Neural progenitor cell (in vitro differentiated cells): ENCODE data around the gene SLIT1. TPM values are rescaled to one million over a fixed set of nuclear protein-coding genes. Genes with fewer than 3 reads are reported as not detected.

Experiments used
- DNase-seq: peaks from one replicate; pipeline ENCODE4 v3.0.0-alpha.2; 2016; ENCODE audit warnings: low spot score
- H2AFZ ChIP-seq: fragments of 200-600 bp; sonication (generic); replicated peaks from 2 replicates; pipeline ENCODE4 v1.6.1; 2016; ENCODE audit warnings: antibody characterized with exemption
- H3F3A ChIP-seq: fragments of 200-600 bp; sonication (generic); 2 replicates; pipeline ENCODE4 v1.6.1; 2016; ENCODE audit warnings: antibody characterized with exemption, low read depth
- H3K27ac ChIP-seq: fragments of 200-600 bp; sonication (generic); 2 replicates; pipeline ENCODE4 v1.5.1; 2016; ENCODE audit warnings: mild to moderate bottlenecking
- H3K27me3 ChIP-seq: fragments of 200-600 bp; sonication (generic); 2 replicates; pipeline ENCODE4 v1.6.1; 2016; ENCODE audit warnings: mild to moderate bottlenecking, moderate library complexity
- H3K36me3 ChIP-seq: fragments of 200-600 bp; sonication (generic); 2 replicates; pipeline ENCODE4 v1.5.1; 2016
- H3K4me1 ChIP-seq: fragments of 200-600 bp; sonication (generic); 2 replicates; pipeline ENCODE4 v1.6.1; 2016; ENCODE audit warnings: mixed run types
- H3K4me2 ChIP-seq: fragments of 200-600 bp; sonication (generic); 2 replicates; pipeline ENCODE4 v1.6.1; 2016
- H3K4me3 ChIP-seq: fragments of 200-600 bp; sonication (generic); 2 replicates; pipeline ENCODE4 v1.5.1; 2016
- H3K79me2 ChIP-seq: fragments of 200-600 bp; sonication (generic); 2 replicates; pipeline ENCODE4 v1.6.1; 2016; ENCODE audit warnings: low read depth
- H3K9ac ChIP-seq: fragments of 200-600 bp; sonication (generic); 2 replicates; pipeline ENCODE4 v1.6.1; 2016
- H3K9me3 ChIP-seq: fragments of 200-600 bp; sonication (generic); 2 replicates; pipeline ENCODE4 v1.5.1; 2016; ENCODE audit warnings: low read depth
- H4K20me1 ChIP-seq: fragments of 200-600 bp; sonication (generic); 2 replicates; pipeline ENCODE4 v1.6.1; 2016; ENCODE audit warnings: low read depth
- H3K27ac Mint-ChIP-seq: 3 replicates; pipeline ENCODE4 v1.8.0; 2021; ENCODE audit warnings: mixed read lengths
- H3K27me3 Mint-ChIP-seq: 2 replicates; pipeline ENCODE4 v1.8.0; 2022; ENCODE audit warnings: low read depth, mild to moderate bottlenecking, inconsistent platforms, moderate library complexity, mixed read lengths; ENCODE audit not compliant: insufficient read depth
- H3K36me3 Mint-ChIP-seq: 3 replicates; pipeline ENCODE4 v1.8.0; 2021; ENCODE audit warnings: mixed read lengths
- H3K4me1 Mint-ChIP-seq: 3 replicates; pipeline ENCODE4 v1.8.0; 2021; ENCODE audit warnings: mixed read lengths
- H3K4me3 Mint-ChIP-seq: 3 replicates; pipeline ENCODE4 v1.8.0; 2021; ENCODE audit warnings: mild to moderate bottlenecking, moderate library complexity, mixed read lengths
- H3K9me3 Mint-ChIP-seq: 3 replicates; pipeline ENCODE4 v1.8.0; 2020; ENCODE audit warnings: mixed read lengths
- EZH2 ChIP-seq: fragments of 200-600 bp; sonication (generic); IDR thresholded peaks from 2 replicates; pipeline ENCODE4 v1.6.1; 2017; ENCODE audit warnings: antibody characterized with exemption, mild to moderate bottlenecking, moderate library complexity
- EZH2phosphoT487 ChIP-seq: fragments of 200-600 bp; sonication (generic); IDR thresholded peaks from 2 replicates; pipeline ENCODE4 v1.6.1; 2017; ENCODE audit warnings: antibody characterized with exemption
- total RNA-seq: library from RNA; depleted of rRNA; stranded (reverse); fragments of >200 nt; gene quantifications from 2 replicates; pipeline ENCODE4 v1.2.3, GENCODE V29; 2015; ENCODE audit warnings: low replicate concordance
- TF ChIP-seq, protein P1 (sequence below): fragments of 200-600 bp; sonication (generic); IDR thresholded peaks from 2 replicates; pipeline ENCODE4 v1.5.1; 2017; ENCODE audit warnings: antibody characterized with exemption, mild to moderate bottlenecking

The SLIT1 gene
- total RNA-seq, 1 donor from 2014 or later, result 0.92 TPM

- no peak for DNase-seq
- Histone ChIP-seq H2AFZ (no peak overlapping the region), H3K4me2 (no peak overlapping the region), H3K27me3 (no peaks in the 10 kb centered on the region), H3K9me3 (no peaks in the 10 kb centered on the region), H3K79me2 (no peaks in the 10 kb centered on the region), H4K20me1 (no peaks in the 10 kb centered on the region), H3F3A (no peaks in the 10 kb centered on the region), H3K36me3 (no peaks in the 10 kb centered on the region), H3K9ac (no peak overlapping the region), H3K4me3 (no peak overlapping the region), H3K27ac (no peak overlapping the region), H3K4me1 (peaks cover 17% of the 10 kb centered on the region)
- TF ChIP-seq EZH2 (no peak), EZH2phosphoT487 (no peak)
- TF ChIP-seq, protein P1, sequence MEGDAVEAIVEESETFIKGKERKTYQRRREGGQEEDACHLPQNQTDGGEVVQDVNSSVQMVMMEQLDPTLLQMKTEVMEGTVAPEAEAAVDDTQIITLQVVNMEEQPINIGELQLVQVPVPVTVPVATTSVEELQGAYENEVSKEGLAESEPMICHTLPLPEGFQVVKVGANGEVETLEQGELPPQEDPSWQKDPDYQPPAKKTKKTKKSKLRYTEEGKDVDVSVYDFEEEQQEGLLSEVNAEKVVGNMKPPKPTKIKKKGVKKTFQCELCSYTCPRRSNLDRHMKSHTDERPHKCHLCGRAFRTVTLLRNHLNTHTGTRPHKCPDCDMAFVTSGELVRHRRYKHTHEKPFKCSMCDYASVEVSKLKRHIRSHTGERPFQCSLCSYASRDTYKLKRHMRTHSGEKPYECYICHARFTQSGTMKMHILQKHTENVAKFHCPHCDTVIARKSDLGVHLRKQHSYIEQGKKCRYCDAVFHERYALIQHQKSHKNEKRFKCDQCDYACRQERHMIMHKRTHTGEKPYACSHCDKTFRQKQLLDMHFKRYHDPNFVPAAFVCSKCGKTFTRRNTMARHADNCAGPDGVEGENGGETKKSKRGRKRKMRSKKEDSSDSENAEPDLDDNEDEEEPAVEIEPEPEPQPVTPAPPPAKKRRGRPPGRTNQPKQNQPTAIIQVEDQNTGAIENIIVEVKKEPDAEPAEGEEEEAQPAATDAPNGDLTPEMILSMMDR, result no peak
- H3K4me1 Mint-ChIP-seq, result peaks cover 31% of the 10 kb centered on the region
- peaks cover 2% of the 10 kb centered on the region for H3K9me3 Mint-ChIP-seq
- H3K4me3 Mint-ChIP-seq, result no peak overlapping the region
- H3K27me3 Mint-ChIP-seq, result no peaks in the 10 kb centered on the region
- peaks cover 6% of the 10 kb centered on the region for H3K36me3 Mint-ChIP-seq
- no peak overlapping the region for H3K27ac Mint-ChIP-seq
Measured at GRCh38 chr10:96973809-96974747, 211.7 kb downstream of the SLIT1 start.

DNA sequence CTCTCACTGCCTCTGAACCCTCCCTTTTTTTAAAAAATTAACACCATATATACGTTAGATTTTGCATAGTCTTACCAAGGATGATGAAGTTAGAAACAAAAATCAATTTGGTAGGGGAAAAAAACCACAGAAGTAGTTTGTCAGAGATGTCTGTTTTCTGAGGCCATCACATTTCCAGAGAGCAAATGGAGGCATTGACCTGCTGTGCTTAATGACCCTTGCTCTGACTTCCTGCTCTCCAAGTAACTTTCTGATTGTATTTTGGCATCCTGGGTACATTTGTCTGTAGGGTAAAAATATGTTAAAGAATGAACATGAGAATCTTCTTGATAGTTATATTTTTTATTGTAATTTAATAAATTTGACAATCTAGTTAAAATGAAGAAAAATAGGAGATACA lies 213.5 kb downstream of the SLIT1 start:
- Histone ChIP-seq H3K9ac (no peak overlapping the region), H3K79me2 (no peaks in the 10 kb centered on the region), H3K4me3 (no peak overlapping the region), H3K27ac (no peak overlapping the region), H3K27me3 (no peaks in the 10 kb centered on the region), H3K9me3 (no peaks in the 10 kb centered on the region), H2AFZ (no peak overlapping the region), H3K4me1 (peaks cover 17% of the 10 kb centered on the region), H3K4me2 (peak overlapping the region; percentile 50), H4K20me1 (no peaks in the 10 kb centered on the region), H3K36me3 (no peaks in the 10 kb centered on the region), H3F3A (no peaks in the 10 kb centered on the region)
- Mint-ChIP-seq H3K9me3 (peaks cover 3% of the 10 kb centered on the region), H3K4me3 (no peak overlapping the region), H3K27ac (no peak overlapping the region), H3K4me1 (peaks cover 27% of the 10 kb centered on the region), H3K27me3 (no peaks in the 10 kb centered on the region), H3K36me3 (peaks cover 5% of the 10 kb centered on the region)
- peak; percentile 21 for DNase-seq
- TF ChIP-seq EZH2 (no peak), EZH2phosphoT487 (no peak)
- TF ChIP-seq, protein P1, result no peak

DNA sequence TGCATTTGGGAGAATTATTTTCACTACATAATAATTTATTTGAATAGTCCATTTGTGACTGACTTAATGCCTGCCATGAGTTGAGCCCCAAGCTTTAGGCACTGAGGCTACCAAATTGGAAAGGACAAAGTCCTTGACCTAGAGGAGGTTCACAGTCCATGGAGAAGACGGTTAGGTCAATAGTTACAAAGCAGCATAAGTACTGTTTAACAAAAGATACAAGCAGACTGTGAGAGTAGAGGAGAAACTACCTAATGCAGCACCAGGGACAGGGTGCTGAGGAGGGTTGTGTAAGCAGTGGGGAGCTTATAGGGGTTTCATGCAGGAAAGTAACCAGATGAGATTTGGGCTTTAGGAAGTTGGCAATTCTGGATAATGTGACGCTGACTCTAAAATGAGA lies 214.4 kb downstream of the SLIT1 start:
- Mint-ChIP-seq H3K27ac (no peak overlapping the region), H3K4me1 (peaks cover 27% of the 10 kb centered on the region), H3K27me3 (no peaks in the 10 kb centered on the region), H3K36me3 (peaks cover 12% of the 10 kb centered on the region), H3K9me3 (peaks cover 3% of the 10 kb centered on the region), H3K4me3 (no peak overlapping the region)
- Histone ChIP-seq H3K27me3 (no peaks in the 10 kb centered on the region), H3F3A (no peaks in the 10 kb centered on the region), H3K27ac (no peak overlapping the region), H3K79me2 (no peaks in the 10 kb centered on the region), H3K9ac (no peak overlapping the region), H3K4me2 (no peak overlapping the region), H3K4me3 (no peak overlapping the region), H4K20me1 (no peaks in the 10 kb centered on the region), H3K9me3 (no peaks in the 10 kb centered on the region), H3K4me1 (peaks cover 17% of the 10 kb centered on the region), H3K36me3 (no peaks in the 10 kb centered on the region), H2AFZ (no peak overlapping the region)
- DNase-seq, result no peak
- TF ChIP-seq, protein P1, result no peak
- no peak for TF ChIP-seq EZH2phosphoT487
- no peak for TF ChIP-seq EZH2
